Measurements from ENCODE around the gene ATL2. TPM values are rescaled to one million over a fixed set of nuclear protein-coding genes. Genes with fewer than 3 reads are reported as not detected.

ATL2 gene
- total and polyA plus RNA-seq, 2 donors (not counting 3 experiments of a cell fraction or from before 2014, with no cell fraction given), result 23.9 to 45.5 TPM

GRCh38 chr2:38371235-38371634 lies 5.8 kb downstream of the ATL2 start:
- peaks cover 92% of the 10 kb centered on the region for H3K79me2 ChIP-seq (ENCODE audit: control insufficient read depth, insufficient read depth, low read length)
- H3K9me3 ChIP-seq (replicated peaks; ENCODE audit: control insufficient read depth, insufficient read depth, low read length), result no peaks in the 10 kb centered on the region
- no peak overlapping the region for H3K27ac ChIP-seq (ENCODE audit: insufficient read depth, low read depth, low read length)
- peaks cover 14% of the 10 kb centered on the region for H3K4me1 ChIP-seq (ENCODE audit: control insufficient read depth, extremely low read depth, insufficient read depth, low read length)
- no peaks in the 10 kb centered on the region for H3K27me3 ChIP-seq (ENCODE audit: control insufficient read depth in 2 of 2, insufficient read depth in 2 of 2, low read length in 2 of 2)
- no peaks in the 10 kb centered on the region for H3K9me1 ChIP-seq (replicated peaks; ENCODE audit: control insufficient read depth, extremely low read depth, insufficient read depth, low read length)
- no TSS peak for BruUV-seq (replicated peaks)
- H3K4me3 ChIP-seq (replicated peaks in 1 of 3; ENCODE audit: insufficient read depth in 1 of 3, low read depth in 1 of 3, low read length in 3 of 3), result no peak overlapping the region
- FAIRE-seq, result no peak
- dilution Hi-C loops (cut with MboI; ENCODE audit: extremely low pct_ligation_motif_present, low sequenced_read_pairs) (no loop called here), intact Hi-C loops (cut with micrococcal nuclease) (loop anchor here (10.0 kb wide), 2 partner anchors 164 to 296 kb away; partner anchors contain the start of gene CYP1B1)
- H3K9ac ChIP-seq (replicated peaks; ENCODE audit: extremely low read depth, insufficient read depth, low read length), result no peak overlapping the region
- TF ChIP-seq, protein P1, sequence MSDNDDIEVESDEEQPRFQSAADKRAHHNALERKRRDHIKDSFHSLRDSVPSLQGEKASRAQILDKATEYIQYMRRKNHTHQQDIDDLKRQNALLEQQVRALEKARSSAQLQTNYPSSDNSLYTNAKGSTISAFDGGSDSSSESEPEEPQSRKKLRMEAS (IDR thresholded peaks at IDR 0.05; ENCODE audit: insufficient read depth, insufficient read length), result no peak
- TF ChIP-seq JUN (IDR thresholded peaks at IDR 0.05; ENCODE audit: borderline replicate concordance, insufficient read depth, insufficient read length, low read depth), result no peak
- no peak for TF ChIP-seq POLR2A (IDR thresholded peaks at IDR 0.05; ENCODE audit: low read depth, low read length)
- TF ChIP-seq CTCF (IDR thresholded peaks at IDR 0.05; ENCODE audit: extremely low read depth in 1 of 2, insufficient read depth in 1 of 2, low read depth in 1 of 2, low read length in 2 of 2), result no peak
- no peak for TF ChIP-seq GATA2 (IDR thresholded peaks at IDR 0.05; ENCODE audit: insufficient read depth, insufficient read length, low read depth, low read length)
- no peak for TF ChIP-seq FOS (IDR thresholded peaks at IDR 0.05; ENCODE audit: borderline replicate concordance, insufficient read depth, low read length)
- TF ChIP-seq MYC (IDR thresholded peaks at IDR 0.05; ENCODE audit: low read depth, low read length), result no peak
- TF ChIP-seq EZH2 (IDR thresholded peaks at IDR 0.05; ENCODE audit: borderline replicate concordance, low read depth, low read length, severe bottlenecking), result no peak
- TF ChIP-seq POLR2AphosphoS5 (IDR thresholded peaks at IDR 0.05; ENCODE audit: insufficient read depth, low read depth, low read length), result no peak
- CTCF ChIA-PET, result no interaction called here
- H4K20me1 ChIP-seq (replicated peaks; ENCODE audit: control insufficient read depth, extremely low read depth, insufficient read depth, low read length), result no peaks in the 10 kb centered on the region
- H3K36me3 ChIP-seq (ENCODE audit: control insufficient read depth in 2 of 2, extremely low read depth in 1 of 2, insufficient read depth in 2 of 2, low read length in 2 of 2), result no peaks in the 10 kb centered on the region
- H3K4me2 ChIP-seq (ENCODE audit: insufficient read depth, low read length), result no peak overlapping the region
- H2AFZ ChIP-seq (ENCODE audit: low read depth, low read length), result no peak overlapping the region
- POLR2A ChIA-PET, result no interaction called here
- no peak for DNase-seq (ENCODE audit: low read depth, low spot score)
